Measurements from ENCODE around the gene RAD51B.

RAD51B gene

GRCh38 chr14:68591786-68592185 is 772.2 kb downstream of the RAD51B start:
- DNase-seq (ENCODE audit: low read depth in 2 of 2): no peak

DNA sequence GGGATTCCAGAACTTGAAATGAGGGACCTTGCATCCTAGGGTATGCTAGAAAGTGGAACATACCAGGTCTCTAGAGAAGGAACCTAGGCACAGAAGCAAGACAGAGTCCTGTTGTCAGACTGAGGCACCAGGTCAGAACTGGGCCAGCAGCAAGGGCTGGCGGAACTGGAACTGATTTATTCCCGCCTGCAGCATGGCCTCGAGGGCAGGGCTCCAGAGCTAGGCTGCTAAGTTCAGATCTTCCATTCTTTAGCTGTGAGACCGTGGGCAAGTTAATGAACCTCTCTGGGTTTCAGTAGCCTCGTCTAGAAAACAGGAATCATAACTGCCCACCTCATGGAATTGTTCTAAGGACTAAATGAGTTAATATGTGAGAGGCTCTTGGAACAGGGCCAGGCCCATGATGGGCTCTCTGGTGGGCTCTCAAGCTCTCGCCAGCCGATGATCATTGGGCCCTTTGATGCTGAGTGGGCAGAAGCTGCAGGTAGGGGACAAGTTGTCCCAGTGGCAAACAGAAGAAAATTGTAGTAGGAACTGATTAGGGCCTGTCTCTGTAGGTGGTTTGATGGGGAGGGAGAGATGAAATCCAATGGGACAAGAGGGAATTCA is 773.5 kb downstream of the RAD51B start:
- DNase-seq (ENCODE audit: low read depth in 2 of 2): no peak

GRCh38 chr14:68593806-68594536 is 774.4 kb downstream of the RAD51B start:
- DNase-seq (ENCODE audit: low read depth in 2 of 2): no peak

- no peak for DNase-seq (ENCODE audit: low read depth in 2 of 2)
Measured at GRCh38 chr14:68594737-68595380, 775.3 kb downstream of the RAD51B start.

- no peak for DNase-seq (ENCODE audit: low read depth in 2 of 2)
Measured at GRCh38 chr14:68596211-68596610, 776.6 kb downstream of the RAD51B start.

DNA sequence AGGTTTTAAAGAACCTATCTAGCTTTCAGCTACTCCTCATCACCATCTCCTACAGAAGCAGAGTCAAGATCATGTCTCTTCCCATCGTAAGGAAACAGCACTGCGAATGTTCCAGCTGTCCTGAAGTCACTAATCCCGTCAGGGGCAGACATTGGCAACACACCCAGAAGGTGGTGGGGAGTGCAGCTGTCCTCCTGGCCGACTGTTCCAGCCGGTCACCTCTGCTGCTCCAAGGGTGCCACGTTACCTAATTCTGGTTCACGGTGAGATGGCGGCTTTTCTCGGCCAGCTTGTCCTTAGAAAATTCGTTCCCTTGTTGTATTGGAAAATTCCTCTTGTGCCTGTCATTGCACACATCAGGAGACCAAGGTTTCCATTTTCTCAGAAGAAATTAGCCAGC is 777.1 kb downstream of the RAD51B start:
- no peak for DNase-seq (ENCODE audit: low read depth in 2 of 2)

DNA sequence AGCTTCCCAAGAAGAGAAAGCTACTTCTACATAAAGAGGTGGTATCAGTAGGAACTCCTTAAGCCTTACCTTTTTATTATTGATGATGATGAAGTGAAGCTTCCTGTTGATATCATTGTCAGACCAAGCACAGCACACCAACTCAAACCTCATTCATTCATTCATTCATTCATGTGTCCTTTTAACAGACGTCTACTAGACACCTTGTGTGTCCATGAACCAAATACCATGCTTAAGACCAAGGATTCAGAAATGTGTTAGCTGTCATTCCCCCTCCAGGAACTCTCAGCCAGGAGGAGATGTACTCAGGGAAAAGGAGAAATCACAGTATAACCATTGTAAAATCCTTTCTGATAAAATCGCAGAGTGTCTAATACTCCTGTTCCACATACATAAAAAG is 778.5 kb downstream of the RAD51B start:
- DNase-seq (ENCODE audit: low read depth in 2 of 2): no peak

DNA sequence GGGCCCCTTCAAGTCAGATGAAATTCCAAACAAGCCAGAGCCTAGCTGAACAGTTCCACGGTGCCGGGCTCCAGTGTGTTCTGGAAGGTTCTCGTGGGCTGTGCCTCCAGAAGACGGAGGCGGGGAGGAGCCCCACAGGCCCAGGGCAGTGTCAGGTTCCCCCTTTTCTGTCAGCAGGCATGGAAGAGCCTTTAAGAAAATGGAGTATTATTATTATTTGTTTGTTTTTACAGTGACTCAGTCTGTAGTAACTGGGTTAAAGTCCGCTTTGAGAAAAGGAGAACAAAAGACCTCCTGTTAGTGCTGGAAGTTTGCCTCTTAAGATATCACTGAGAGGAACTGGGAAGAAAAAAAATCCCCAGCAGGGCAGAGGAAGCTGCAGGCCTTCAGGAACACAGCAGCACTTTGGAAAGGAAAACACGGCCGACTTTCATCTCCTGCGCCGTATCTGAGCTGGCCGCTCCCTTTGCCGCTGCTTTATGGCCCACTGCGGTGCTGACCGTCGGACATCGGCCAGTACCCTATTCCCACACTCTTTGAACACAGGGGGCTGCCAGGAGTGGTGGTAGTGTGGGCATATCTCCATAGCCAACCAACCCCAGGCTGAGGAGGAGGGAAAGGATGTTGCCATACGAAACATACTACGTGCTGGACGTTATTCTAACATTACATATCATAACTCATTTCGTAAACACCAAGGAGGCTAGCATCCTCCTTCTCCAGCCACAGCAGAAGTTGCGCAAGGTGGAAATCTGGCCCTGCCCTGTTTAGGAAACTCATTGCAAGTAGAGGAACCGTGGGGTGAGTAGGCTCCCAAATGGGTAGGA is 779.3 kb downstream of the RAD51B start:
- DNase-seq (ENCODE audit: low read depth in 2 of 2): no peak

GRCh38 chr14:68599896-68600610 is 780.5 kb downstream of the RAD51B start:
- no peak for DNase-seq (ENCODE audit: low read depth in 2 of 2)

DNA sequence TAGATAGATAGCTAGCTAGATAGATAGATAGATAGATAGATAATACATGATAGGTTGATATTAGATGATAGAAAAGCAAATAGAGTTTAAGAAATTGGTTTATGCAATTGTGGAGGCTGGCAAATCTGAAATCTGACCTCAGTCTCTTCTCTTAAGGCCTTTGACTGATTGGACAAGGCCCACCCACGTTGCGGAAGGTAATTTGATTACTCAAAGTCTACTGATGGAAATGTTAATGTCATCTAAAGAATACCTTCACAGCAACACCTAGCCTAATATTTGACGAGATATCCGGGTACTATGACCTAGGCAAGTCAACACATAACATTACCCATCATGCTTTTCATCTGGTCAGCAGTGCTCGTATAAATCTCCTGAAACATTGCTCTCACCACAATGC is 782.9 kb downstream of the RAD51B start:
- no peak for DNase-seq (ENCODE audit: low read depth in 2 of 2)

DNA sequence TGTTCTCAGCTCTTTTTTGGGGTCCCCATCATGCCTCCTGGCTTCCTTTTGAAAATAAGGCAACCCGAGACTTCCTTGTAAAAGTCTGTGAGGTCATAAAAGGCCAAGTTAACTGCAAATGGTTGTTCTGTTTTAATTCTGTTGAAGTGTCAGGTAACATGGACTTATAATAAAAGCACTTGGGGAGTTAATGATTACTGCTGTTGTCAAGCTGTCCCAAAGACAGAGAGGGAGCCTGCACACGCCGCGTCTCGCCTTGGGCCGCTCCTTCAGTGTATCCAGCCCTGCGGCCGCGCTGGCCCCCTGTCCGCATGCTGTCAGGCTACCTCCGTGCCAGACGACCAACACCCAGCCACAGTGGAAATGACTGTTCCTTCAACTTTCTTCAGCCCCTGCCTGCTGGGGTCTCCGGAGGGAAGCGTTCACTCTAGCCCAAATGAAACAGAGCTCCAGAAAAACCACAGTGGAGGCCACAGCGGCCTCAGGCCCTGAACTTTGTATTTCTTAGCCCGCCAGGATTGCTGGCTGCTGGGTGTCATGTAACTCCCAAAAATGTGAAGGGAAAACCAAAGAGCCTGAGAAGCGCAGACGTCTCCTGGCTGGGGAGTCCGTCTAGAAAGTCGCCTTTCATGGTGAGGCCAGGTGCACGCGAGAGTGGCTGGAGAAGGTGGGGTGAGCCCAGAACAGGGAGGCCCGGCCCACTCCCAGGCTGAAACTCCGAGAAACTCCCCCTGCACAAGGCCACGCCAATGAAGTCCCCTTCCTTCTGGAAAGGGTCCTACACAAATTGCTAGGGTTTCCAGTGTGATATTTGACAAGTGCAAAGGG is 784.2 kb downstream of the RAD51B start:
- DNase-seq (ENCODE audit: low read depth in 2 of 2): no peak

DNA sequence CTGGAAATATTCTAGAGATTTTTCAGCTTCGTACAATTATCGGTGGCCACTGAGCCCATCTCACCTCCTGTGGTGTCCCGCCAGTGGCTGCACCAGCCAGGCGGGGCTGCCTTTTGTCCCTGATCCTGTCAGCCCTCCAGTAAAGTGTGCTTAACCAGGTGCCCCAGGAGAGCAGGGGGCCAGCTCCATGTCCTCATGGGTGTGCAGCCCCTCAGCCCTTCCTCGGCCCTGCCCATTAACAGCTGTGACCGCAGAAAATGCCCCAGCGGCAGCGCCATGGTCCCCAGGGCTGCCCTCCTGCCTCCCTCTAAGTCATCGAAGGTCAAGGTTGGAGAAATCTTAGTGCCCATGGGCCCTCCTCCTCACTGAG is 784.8 kb downstream of the RAD51B start:
- DNase-seq (ENCODE audit: low read depth in 2 of 2): no peak

- no peak for DNase-seq (ENCODE audit: low read depth in 2 of 2)
Measured at GRCh38 chr14:68604822-68605221, 785.2 kb downstream of the RAD51B start.

GRCh38 chr14:68606176-68606575 is 786.6 kb downstream of the RAD51B start:
- DNase-seq (ENCODE audit: low read depth in 2 of 2): no peak

- DNase-seq (ENCODE audit: low read depth in 2 of 2): no peak
Measured at GRCh38 chr14:68606644-68607043, 787.1 kb downstream of the RAD51B start.

DNA sequence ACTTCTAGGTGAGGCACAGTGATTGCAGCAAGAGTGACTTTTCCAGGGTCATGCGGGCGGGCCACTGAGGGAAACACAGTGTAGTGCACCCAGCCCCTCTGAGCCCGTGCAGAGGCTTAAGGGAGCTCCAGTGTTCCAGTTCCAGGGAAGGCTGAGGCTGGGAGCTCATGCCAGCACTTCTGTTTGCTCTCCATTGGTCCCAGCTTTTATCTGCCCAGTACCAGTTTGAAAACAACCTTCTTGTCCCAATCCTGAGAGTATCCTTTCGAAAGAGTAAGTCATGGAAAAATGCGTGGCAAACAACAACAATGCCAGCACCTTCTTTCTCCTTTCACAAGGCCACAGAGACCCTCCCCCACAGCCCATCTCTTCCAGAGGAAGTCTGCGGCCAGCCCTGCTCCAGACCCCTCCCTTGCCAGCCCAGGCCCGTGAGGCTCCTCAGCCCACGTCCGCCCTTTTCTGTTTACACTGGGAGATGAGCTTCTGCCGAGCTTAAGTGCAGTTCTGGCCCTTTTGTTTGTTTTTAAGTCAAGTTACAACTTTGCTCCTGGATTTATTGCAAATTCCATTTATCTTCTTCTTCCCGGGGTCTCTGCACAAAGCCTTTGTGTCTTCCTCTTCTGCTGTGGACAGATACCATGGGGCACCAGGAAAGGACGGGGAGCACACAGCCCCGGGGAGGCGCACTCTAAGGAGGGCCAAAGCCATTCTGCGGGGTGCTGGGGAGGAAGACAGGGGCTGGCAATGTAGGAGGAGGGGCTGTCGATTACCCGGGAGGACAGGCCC is 787.7 kb downstream of the RAD51B start:
- DNase-seq (ENCODE audit: low read depth in 2 of 2): no peak

DNA sequence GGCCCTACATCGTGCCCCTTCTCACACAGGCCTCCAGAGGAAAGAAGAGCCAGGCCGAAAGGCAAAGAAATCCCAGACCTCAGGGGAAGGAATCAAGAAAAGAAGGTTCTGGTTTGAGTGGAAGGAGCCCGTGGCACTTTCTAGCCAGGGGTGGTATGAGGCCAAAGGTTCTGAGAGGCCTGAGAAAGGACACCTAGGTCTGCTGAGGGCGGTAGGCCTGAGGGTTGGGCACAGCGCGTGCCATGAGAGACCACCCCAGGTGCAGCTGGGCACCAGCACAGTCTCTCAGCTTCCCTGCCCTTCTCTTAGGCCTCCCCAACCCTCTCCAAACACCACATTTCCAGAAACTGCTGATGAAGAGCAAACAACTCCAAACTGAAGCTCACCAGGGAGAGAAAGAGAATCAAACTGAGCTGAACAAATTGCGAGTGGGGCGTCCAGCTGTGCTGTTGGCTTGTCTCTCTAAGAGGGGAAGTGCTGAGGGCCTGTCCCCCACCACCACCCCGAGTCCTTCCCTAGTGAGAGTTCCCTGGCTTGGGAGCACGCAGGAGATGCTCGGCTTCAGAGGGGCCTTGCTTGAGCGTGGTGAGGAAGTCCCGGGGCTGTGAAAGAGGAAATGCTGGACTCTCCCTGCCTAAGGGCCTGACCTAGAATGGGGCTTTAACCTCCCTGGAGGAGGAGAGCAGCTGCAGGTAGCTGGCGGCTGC is 788.4 kb downstream of the RAD51B start:
- DNase-seq (ENCODE audit: low read depth in 2 of 2): no peak

GRCh38 chr14:68608574-68608962 is 789.0 kb downstream of the RAD51B start:
- DNase-seq (ENCODE audit: low read depth in 2 of 2): no peak

DNA sequence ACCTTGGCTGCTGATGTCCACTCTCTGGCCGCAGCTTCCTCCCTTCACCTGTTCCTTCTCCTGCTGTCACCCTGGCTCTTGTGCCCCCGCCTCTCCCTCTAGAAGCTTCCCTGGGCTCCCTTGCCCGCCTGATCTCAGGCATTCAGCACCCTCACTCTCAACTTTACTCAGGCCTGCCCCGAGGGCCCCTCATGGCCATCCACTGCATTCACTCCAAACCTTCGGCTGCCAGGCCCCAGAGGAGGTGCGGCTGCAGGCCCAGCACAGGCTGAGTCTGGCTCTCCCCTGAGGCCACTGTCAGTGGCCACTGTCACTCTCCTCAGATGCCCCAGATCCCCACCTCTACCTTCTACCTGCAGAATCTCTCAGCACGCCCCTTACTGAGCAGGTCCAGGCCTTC is 789.4 kb downstream of the RAD51B start:
- no peak for DNase-seq (ENCODE audit: low read depth in 2 of 2)
